ENCODE data around the gene TASP1.
"Not testable (repeated sequence)": the region's sequence is repeated elsewhere in the genome, so short reads cannot be mapped to it uniquely, and the experiment has no call there.

GRCh38 chr20:13485019-13485418 is 153.7 kb downstream of the TASP1 start:
- not testable (repeated sequence) for TF ChIP-seq GABPA (IDR thresholded peaks at IDR 0.05; ENCODE audit: low read depth); CTCF (IDR thresholded peaks at IDR 0.05 in 2 of 3, conservative IDR thresholded peaks at IDR 0.05 in 1 of 3; ENCODE audit: control insufficient read depth in 2 of 3, extremely low read depth in 1 of 3, insufficient read depth in 1 of 3, low read depth in 3 of 3, low read length in 3 of 3); RFX5 (IDR thresholded peaks at IDR 0.05; ENCODE audit: low read depth, low read length); SIN3A (IDR thresholded peaks at IDR 0.05; ENCODE audit: low read depth, low read length)

Measured in GM12878 (cell line).